GM04503 (cell line): ENCODE measurements around the gene WDR31.

Source experiments
- DNase-seq: peaks from one replicate; pipeline ENCODE4 v3.0.0-alpha.2; 2012; ENCODE audit warnings: low read depth

WDR31 gene

DNA sequence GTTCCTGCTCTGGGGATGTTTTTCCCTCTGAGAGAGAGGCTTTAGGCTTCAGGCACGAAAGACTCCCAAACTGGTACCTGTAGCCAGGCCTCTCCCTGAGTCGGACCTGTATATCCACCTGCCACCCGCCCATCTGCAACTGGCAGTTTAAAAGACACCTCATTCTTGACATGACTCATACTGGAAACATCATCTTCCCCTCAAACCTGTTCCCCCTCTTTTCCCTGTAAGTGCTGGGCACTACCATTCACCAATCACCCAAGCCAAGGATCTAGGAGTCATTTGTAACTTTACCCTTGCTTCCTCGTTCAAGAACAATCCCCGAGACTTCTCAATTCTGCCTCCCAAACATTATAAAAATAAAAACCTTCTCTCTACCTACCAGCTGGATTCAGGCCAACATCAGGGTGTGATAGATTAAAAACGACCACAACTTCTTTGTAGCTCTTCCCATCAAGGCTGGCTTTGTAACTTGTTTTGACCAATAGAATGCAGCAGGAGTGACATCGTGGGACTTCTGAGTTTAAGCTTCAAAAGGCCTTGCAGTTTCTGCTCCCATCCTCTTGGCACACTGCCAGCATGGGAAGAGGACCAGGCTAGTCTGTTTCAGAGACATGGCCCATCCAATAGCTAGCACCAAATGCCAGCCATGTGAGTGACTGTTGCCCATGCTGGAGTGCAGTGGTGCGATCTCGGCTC is 1.8 kb upstream of the WDR31 start:
- no peak for DNase-seq

DNA sequence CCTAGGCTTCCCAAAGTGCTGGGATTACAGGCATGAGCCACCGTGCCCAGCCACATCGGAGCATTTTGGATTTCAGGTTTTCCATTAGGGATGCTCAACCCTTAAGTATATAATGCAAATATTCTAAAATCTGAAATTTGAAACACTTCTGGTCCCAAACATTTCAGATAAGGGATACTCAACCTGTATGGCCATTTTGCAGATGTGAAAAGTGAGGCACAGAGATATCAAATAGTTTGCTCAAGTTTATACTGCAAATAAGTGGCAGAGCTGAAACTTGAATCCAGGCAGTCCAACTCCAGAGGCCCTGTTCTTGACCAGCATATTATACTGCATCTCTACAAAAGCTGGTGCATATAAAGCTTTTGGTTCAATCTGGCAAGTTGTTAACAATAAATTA is 2.4 kb downstream of the WDR31 start:
- no peak for DNase-seq

DNA sequence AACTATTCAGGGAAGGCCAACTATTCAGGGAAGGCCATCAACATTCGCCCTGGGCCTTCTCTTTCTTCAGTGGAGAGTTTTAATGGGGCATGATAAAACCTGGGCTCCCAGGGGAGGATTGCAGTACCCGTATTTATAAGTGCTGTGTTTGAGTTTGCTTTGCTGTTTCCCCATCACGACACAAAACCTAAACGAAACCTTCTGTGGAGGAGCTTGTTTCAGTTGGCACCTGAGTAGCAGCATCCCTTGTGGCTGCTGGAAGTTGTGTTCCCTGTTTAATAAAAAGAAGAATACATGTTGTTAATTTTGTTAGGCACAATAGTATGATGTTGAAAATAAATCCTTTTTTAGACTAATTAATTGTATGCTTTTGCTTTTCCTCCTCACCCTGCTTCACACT is 8.3 kb downstream of the WDR31 start:
- no peak for DNase-seq

DNA sequence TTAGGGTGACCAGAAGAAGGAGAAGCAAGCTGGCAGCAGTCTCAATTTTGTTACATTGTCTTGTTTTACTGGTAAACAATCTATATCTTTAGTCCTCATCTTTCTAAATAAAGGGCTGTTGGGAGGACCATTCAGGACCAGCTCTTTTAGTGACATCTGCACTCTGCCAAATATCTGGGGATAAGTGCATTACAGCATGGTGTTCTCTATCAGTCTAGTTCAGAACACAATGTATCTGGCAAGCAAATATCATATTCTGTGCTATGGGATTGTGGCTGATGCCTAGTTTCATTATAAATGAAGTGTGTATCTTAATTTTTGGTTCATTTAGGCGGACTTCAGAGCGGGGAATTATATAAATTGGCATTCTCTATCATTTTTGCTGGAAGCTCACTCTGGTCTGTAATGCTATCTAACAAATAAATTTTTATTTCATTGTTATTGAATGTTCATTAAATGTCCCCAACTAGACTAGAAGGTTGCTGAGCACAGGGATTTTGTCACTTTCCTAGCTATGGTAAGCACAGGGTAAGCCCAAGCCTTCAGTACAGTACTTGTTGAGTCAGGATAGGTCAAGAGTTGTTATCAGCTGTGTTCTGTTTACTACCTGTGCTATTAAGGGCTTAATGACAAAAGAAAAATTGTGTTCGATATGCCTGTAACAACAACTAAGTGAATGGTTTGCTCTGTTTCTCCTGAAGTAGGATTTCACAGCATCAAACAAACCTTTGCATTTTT is 11.9 kb downstream of the WDR31 start:
- no peak for DNase-seq

DNA sequence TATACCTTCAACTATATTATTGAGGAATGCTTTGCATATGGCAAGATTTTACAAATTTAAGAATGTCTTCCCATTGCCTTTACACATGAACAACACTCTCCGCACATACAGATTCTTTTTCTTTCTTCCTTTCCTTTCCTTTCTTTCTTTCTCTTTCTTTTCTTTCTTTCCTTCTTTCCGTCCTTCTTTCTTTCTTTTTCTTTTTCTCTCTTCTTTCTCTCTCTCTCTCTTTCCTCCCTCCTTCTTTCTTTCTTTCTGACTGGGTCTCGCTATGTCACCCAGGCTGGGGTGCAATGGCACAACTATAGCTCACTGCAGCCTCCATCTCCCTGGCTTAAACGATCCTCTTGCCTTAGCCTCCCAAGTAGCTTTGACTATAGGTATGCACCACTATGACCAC is 13.8 kb downstream of the WDR31 start:
- no peak for DNase-seq

DNA sequence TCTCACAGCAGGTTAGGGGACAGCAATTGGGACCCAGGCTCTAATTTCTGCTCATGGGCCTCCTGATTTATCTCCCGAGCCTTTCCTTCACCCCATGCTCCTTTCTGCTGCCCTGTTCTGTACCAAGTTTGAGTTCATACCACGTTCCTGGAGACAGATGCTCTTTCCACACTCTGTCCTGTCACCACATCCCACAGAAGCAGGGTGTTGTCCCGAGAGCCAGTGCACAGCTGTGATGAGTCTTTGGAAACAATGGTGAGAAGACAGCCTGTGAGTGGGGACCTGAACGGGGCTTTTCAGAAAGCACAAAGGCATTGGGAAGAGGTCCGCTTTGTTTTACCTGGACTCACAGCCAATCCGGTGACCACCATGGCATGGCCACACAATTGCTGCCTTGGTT is 17.4 kb downstream of the WDR31 start:
- DNase-seq = no peak

DNA sequence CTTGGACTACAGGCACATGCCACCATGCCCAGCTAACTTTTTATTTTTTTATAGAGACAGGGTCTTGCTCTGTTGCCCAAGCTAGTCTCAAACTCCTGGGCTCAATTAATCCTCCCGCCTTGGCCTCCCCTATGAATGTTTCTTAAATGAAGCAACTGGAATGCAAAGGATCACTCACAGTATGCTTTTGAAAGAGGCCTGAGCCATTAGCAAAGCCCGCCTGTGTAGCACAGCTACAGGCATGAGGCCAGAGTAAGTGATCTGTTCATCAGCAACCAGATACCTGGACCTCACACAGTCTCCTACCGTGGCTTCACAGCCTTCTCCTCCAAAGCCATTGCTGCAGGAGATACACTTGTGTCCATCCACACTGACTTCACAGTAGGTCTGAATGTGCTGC is 20.0 kb downstream of the WDR31 start:
- DNase-seq = no peak

DNA sequence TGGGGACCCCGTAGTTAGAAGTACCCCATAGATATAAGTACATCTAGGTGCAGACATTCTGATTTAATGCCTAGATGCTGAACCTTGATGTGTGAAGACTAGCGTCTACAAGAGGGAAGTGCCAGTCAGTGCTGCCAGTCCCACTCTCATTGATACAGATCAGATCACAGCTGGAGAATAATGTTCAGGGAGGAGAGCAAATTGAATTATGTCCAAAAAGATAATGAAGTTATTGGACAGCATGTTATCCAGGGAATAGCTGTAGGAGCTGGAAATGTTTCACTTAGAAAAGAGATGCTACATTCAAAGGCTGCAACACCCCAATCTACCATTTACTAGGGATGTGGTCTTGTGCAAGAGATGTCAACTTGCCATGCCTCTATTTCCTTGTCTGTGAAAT is 21.0 kb downstream of the WDR31 start:
- DNase-seq = no peak

DNA sequence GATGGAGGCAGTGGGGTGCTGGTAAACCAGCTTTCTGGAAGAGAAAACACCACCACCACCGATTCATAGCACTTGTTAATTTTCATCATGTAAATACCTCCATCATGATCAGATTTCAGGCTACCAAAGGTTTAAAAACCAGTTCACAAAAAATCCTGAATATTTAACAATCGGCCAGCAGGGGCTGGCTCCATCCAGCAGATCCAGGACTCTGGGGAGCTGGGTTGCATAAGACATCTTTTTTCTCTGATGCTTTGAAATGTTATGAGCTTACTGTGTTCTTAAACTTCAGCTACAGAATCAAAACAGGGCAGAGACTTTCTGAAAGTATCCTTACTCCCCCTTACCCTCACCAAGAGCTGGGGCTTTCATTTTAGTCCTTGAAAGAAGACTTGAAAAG is 22.3 kb downstream of the WDR31 start:
- no peak for DNase-seq

DNA sequence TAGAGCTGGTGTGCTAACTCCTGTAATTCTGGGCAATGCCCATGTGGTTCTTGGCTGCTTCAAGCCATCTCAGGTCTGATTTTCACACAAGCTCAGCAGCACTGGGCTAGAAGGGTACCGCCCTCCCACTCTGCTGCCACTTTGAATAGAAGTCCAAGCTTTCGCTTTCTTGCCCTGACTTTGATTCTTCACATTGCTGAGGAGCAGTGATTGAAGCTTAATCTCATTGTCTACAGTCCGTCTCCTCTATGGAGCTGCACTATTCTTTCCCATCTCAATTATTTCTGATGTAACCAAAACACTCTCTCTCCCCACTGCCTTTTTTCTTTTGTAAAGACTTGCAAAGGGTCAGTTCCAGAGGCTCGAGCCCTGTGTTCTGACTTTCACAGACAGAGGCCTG is 24.0 kb downstream of the WDR31 start:
- DNase-seq = no peak

DNA sequence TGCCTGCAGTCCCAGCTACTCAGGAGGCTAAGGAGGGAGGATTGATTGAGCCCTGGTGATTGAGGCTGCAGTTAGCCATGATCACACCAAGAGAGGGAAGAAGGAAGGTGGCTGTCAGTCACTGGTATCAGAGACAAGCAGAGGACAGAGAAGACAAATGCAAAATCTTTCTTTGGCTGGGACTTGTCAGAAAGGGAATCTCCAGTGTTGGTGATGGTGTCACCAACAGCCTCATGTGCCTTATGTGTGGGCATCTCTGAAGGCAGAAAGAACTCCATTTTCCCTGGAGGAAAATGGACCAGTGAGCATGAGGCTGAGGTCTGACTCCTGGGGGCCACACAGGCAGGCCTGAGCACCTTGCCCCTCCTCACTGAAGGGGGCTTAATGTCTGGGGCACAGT is 24.8 kb downstream of the WDR31 start:
- no peak for DNase-seq

DNA sequence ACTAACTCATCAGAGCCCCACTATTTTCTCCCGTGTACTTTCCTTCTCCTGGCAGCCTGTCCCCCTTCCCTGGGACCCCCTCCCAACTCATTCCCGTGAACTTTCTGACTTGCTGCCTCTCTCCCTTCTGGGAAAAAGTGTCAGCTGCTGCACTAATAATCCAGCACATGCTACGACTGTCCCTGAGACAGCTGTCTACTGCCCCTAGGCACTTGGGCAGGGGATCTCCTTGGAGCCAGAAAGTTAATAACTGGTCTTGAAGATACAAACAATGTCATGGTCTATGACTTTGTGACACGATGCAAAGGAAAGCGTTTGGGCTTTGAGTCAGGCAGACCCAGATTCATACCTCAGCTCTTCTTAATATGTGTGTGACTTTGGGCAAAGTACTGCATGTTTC is 26.8 kb downstream of the WDR31 start:
- no peak for DNase-seq

DNA sequence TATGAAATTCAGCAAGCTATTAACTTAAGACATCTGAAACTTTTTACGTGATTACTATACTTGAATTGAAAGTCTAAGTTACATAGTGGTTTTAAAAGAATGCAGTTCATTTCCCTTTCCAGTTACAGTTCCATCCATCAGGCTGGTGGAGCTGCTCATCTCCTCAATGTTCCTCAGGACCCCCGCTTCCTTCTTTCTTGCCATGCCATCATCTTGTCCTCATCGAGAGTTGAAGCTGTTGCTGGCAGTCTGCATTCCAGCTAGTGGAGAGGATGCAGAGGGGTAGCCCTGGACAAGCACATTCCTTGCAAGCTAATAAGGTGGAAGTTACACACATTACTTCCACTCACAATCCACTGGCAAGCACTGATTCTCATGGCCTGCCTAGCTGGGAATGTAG is 28.1 kb downstream of the WDR31 start:
- DNase-seq = no peak

DNA sequence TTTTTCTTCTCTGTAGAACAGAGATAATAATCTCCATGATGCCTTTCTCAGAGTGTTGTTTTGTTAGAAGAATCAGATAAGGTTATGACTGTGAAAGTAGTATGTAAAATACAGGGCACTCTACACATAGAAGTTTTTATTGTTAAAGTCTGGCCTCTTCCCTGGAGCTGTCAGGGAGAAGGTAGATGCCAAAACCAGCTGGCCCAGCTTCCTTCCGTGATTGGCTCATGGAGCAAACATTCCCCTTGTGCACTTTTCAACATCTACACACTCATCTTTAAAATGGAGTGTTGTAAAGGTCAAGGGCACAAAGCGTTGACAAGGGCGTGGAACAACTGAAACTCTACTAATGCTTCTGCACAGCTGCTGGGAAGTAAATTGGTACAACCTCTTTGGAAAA is 29.5 kb downstream of the WDR31 start:
- no peak for DNase-seq

DNA sequence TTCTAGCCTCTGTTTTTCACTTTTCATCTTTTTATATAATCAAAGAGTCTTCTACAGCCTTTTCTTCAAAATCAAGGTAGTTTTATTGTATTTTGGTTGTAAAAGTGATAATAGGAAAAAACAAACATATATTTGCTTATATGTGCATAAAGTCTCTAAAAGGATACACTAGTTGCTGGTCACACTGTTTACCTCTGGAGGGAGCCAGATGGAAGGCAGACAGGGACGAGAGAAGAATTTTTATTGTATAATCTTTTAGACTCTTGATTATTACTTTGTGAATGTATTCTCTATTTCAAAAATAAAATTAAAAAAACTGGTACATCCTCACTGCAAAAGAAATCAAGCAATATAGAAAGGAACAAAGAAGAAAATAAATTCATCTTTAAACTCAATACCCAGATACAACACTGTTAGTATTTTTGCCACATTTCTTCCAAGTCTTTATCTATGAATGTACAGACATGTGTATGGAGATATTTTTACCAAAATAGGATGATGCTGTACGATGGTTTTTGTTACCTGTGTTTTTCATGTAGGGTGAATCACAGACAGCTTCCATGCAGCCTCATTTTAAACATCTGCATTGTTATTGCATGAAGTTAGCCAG is 30.8 kb downstream of the WDR31 start:
- no peak for DNase-seq

DNA sequence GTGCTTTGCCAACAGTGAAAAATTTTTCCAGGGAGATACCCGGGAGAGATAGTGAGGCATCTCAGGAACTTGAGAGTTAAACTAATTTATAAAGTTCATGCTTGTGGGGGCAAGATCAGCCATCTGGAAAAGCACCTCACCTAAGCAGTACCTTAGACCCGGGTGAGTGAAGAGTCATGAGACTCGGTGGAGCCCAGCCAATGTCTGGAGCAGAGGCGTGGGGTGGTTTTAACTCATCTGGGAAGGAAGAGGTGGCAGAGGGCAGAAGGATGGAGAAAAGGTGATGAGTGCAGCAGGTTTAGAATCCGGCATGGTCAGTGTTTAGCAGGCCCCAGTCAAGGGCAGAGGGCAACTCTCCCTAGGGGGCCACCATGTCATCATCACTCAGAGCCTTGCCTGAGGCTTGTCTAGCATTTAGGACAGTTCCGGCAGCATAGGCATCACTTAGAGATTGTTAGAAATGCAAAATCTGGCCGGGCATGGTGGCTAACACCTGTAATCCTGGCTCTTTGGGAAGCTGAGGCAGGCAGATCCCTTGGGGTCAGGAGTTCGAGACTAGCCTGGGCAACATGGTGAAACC is 32.6 kb downstream of the WDR31 start:
- DNase-seq = no peak

DNA sequence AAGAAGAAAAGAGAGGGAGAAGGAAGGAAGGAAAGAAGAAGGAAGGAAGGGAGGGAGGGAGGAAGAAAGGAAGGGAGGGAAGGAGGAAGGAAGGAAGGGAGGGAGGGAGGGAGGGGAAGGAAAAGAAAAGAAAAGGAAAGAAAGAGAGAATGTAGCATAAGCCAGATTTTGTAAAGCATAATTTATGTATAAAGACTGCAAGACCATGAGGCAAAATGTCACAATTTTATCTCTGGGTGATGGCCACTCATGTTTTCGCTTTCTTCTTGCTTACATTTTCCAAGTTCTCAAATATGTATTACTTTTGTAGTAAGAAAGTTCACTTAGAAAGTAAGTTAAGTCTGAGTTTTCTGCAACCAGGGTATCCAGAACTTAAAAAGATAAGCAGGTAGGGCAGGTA is 33.5 kb downstream of the WDR31 start:
- no peak for DNase-seq

DNA sequence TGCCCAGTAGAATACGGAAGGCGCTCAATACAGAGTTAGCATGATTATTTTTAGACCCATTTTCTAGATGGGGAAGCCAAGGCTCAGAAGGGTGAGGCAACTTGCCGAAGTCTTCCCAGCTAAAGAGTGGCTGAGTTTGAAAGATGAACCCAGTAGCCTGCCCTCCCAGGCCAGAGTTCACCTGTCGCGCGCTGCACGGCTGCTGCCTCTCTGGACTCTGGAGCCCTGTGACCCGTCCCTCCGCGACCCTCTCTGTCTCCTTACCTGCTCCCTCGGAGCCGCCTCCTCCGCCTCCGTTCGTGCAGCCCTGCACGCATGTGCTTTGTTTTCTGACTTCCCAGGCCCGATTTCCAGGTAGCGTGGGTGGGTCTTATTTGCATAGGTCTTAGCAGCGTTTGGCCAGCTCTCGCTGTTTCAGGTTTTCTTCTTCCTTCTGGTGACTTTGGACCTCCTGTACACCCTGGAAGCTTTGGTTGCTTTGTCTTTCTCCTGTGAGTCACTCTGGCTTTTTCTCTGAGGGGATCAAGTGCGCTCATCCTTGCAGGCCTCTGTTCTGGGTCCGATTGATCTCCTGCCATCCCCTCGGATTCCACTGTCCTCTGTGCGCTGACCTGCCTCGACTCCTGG is 37.2 kb downstream of the WDR31 start, which contains the start of gene RNF183:
Gene RNF183, minus strand, starts transcription at position 585 of the 627 bp plus-strand sequence. CDS start 5,192 bp downstream, outside the sequence.
- no peak for DNase-seq

DNA sequence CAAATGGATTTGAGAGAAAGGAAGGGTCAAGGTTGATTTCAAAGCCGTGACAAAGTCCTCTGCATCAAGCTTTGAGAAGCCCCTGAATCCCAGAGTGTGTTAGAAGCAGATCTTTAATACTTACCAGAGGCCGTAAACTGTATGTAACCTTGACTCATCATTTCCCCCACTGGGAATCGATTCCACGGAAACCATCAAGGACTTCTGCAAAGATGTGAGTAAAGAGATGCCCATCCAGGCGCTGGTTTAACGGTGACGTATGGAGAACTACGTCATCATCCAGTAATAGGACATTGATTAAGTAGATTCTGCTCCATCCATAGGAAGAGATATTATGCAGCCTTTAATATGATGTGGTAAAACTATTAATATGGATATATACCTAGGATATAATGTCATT is 38.5 kb downstream of the WDR31 start:
- DNase-seq = no peak

DNA sequence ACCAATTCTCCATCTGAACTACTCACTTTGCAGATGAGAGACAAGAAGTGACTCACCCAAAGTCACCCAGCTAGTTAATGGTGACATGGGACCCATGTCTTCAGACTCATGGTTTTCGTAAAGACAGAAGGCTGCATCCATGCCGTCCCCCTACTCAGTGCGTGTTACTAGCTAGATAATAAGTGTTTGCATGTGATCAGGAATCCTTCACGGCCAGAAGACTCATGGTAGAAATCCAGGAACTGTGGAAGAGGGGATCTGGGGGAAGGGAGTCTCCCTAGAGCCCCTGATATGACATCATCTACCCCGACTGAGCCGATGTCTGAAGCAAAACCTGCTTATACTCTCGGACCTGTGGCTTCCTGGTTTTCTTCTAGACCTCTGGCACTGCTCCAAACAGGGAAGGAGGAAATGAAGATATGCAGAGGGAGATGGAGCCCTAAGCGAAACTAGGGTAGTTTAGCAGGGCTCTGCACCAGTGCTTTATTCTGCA is 40.2 kb downstream of the WDR31 start:
- DNase-seq = no peak

DNA sequence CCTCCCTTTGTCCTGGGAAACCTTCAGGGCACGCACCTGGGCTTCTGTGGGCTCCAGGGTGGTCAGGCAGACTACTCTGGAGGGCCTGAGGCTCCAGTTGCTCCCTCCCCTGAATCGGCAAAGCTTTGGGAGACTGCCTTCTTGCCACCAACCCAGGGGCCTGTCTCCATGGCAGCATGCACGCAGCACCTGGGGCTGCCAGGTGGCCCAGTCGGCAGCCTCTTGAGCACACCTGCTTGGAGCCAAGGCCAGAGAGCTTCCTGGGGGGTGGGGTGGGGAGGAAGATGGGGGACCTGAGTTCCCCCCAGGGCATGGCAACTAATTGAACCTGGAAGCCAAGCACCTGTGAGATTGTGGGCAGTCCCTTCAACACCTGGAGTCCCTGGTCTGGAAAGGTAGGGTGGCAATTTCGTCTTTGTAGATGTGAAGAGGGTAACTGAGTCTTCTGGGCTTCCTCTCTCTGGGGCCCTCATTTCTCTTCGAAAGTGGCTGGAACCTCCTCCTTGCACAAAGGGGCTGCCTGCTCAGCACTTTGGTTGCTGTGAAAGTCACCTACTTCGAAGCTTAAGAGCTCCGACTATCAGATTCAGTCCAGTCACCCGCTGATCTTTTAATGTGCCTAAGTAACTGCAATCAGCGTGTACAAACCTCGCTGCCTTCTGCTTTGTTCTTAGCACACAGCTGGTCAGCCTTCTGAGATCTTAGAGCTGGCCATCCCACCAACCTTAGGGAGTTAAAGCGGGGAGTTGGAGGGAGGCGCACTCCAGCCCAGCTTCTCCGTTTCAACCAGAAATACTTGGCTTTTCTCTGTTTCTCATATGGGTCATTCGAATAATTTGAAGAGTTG is 40.9 kb downstream of the WDR31 start:
- DNase-seq = no peak
